ENCODE measurements around the gene ZP4. TPM values are rescaled to one million over a fixed set of nuclear protein-coding genes. Genes with fewer than 3 reads are reported as not detected.

Gene ZP4, protein sequence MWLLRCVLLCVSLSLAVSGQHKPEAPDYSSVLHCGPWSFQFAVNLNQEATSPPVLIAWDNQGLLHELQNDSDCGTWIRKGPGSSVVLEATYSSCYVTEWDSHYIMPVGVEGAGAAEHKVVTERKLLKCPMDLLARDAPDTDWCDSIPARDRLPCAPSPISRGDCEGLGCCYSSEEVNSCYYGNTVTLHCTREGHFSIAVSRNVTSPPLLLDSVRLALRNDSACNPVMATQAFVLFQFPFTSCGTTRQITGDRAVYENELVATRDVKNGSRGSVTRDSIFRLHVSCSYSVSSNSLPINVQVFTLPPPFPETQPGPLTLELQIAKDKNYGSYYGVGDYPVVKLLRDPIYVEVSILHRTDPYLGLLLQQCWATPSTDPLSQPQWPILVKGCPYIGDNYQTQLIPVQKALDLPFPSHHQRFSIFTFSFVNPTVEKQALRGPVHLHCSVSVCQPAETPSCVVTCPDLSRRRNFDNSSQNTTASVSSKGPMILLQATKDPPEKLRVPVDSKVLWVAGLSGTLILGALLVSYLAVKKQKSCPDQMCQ
- not detected for total RNA-seq

DNA sequence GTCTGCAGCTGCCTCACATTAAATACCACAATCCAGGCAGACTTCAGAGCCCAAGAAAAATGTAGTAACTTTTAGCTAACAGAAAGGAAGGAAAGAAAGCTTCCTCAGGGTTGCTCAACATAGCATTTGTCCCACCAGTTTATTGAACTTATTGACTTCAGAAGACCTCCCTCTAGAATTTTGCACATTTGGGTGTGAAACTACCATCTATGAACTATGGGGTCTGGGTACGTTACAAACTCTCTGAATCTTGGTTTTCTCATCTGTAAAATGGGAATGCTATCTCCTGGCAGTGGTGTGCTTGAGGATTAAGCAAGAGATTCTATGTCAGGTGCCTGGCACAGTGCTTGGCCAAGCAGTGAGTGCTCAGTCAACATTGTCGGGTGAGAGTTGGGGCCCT, at the start of gene ZP4:
TSS of gene ZP4 (minus strand) at position 101 of the 400 bp plus-strand sequence. CDS start 287 bp downstream, outside the sequence.

Data from melanocyte of skin (primary cell).